RWPE2 (cell line): ENCODE results near the gene CILP.

Experiments
- ATAC-seq: fragments of 200-7000 bp; cut with Tn5 transposase; 3 replicates; pipeline ENCODE4 v1.9.1; 2021; ENCODE audit warnings: low read depth
- DNase-seq: peaks from one replicate; pipeline ENCODE4 v3.0.0-alpha.2; 2020; ENCODE audit warnings: low spot score
- H3K27ac ChIP-seq: fragments of 450-650 bp; 2 replicates; pipeline ENCODE4 v1.5.1; 2017; ENCODE audit warnings: mild to moderate bottlenecking; ENCODE audit not compliant: poor library complexity, severe bottlenecking
- H3K27me3 ChIP-seq: fragments of 250-450 bp; sonication (Bioruptor Pico); 2 replicates; pipeline ENCODE4 v1.5.1; 2021; ENCODE audit warnings: mild to moderate bottlenecking, moderate library complexity; ENCODE audit not compliant: insufficient read depth, poor library complexity, severe bottlenecking
- H3K36me3 ChIP-seq: fragments of 250-450 bp; sonication (Bioruptor Pico); 2 replicates; pipeline ENCODE4 v1.5.1; 2020; ENCODE audit warnings: low read depth, mild to moderate bottlenecking, moderate library complexity
- H3K4me1 ChIP-seq: fragments of 250-450 bp; sonication (Bioruptor Pico); 2 replicates; pipeline ENCODE4 v1.5.1; 2021; ENCODE audit warnings: mild to moderate bottlenecking, moderate library complexity; ENCODE audit not compliant: insufficient read depth, poor library complexity, severe bottlenecking
- H3K4me3 ChIP-seq: fragments of 250-450 bp; sonication (Bioruptor Pico); 2 replicates; pipeline ENCODE4 v1.5.1; 2021; ENCODE audit warnings: mild to moderate bottlenecking, moderate library complexity; ENCODE audit not compliant: severe bottlenecking
- H3K9me3 ChIP-seq: fragments of 250-450 bp; sonication (Bioruptor Pico); 2 replicates; pipeline ENCODE4 v1.5.1; 2021; ENCODE audit warnings: mild to moderate bottlenecking, moderate library complexity; ENCODE audit not compliant: severe bottlenecking
- CTCF ChIP-seq: fragments of 450-650 bp; IDR thresholded peaks from one replicate; pipeline ENCODE4 v1.5.1; 2017; ENCODE audit warnings: mild to moderate bottlenecking, moderate library complexity; ENCODE audit not compliant: poor library complexity, severe bottlenecking

The CILP gene

GRCh38 chr15:65223996-65224395, 12.7 kb upstream of the CILP start:
- Histone ChIP-seq H3K27me3 (no peaks in the 10 kb centered on the region), H3K4me3 (no peak overlapping the region), H3K27ac (no peak overlapping the region), H3K36me3 (no peaks in the 10 kb centered on the region), H3K9me3 (no peaks in the 10 kb centered on the region), H3K4me1 (no peaks in the 10 kb centered on the region)
- no peak for ATAC-seq
- TF ChIP-seq CTCF: no peak
- DNase-seq: no peak

GRCh38 chr15:65222891-65223290, 11.6 kb upstream of the CILP start:
- H3K9me3 ChIP-seq: no peaks in the 10 kb centered on the region
- no peaks in the 10 kb centered on the region for H3K4me1 ChIP-seq
- ATAC-seq: peak; percentile 27; the same call in 1 of the 3 replicates
- DNase-seq: no peak
- no peak overlapping the region for H3K27ac ChIP-seq
- no peak for TF ChIP-seq CTCF
- no peak overlapping the region for H3K4me3 ChIP-seq
- H3K27me3 ChIP-seq: no peaks in the 10 kb centered on the region
- no peaks in the 10 kb centered on the region for H3K36me3 ChIP-seq

- TF ChIP-seq CTCF: no peak
- Histone ChIP-seq H3K9me3 (no peaks in the 10 kb centered on the region), H3K4me1 (no peaks in the 10 kb centered on the region), H3K4me3 (no peak overlapping the region), H3K27ac (no peak overlapping the region), H3K27me3 (no peaks in the 10 kb centered on the region), H3K36me3 (no peaks in the 10 kb centered on the region)
- no peak for ATAC-seq
- no peak for DNase-seq
Observed at GRCh38 chr15:65221697-65222096, 10.4 kb upstream of the CILP start.

GRCh38 chr15:65219137-65219536, 7.9 kb upstream of the CILP start:
- ATAC-seq (no peak), DNase-seq (no peak)
- no peak for TF ChIP-seq CTCF
- H3K9me3 ChIP-seq: no peaks in the 10 kb centered on the region
- no peaks in the 10 kb centered on the region for H3K36me3 ChIP-seq
- H3K27ac ChIP-seq: no peak overlapping the region
- no peaks in the 10 kb centered on the region for H3K4me1 ChIP-seq
- H3K4me3 ChIP-seq: no peak overlapping the region
- no peaks in the 10 kb centered on the region for H3K27me3 ChIP-seq

GRCh38 chr15:65217526-65218482, 6.5 kb upstream of the CILP start:
- TF ChIP-seq CTCF: no peak
- Histone ChIP-seq H3K27ac (no peak overlapping the region), H3K4me3 (no peak overlapping the region), H3K27me3 (no peaks in the 10 kb centered on the region), H3K9me3 (no peaks in the 10 kb centered on the region), H3K4me1 (no peaks in the 10 kb centered on the region), H3K36me3 (no peaks in the 10 kb centered on the region)
- ATAC-seq (no peak), DNase-seq (no peak)
